Muscle of leg (tissue), 11 donors: ENCODE results near the gene CDX2. TPM values are rescaled to one million over a fixed set of nuclear protein-coding genes. Genes with fewer than 3 reads are reported as not detected.
"Not testable (repeated sequence)": the region's sequence is repeated elsewhere in the genome, so short reads cannot be mapped to it uniquely, and the experiment has no call there.

Experiments used
- DNase-seq: peaks from one replicate; pipeline ENCODE4 v3.0.0; 2013
- H3K27ac ChIP-seq: one replicate; pipeline ENCODE4 v1.5.1; 2013; ENCODE audit warnings: mild to moderate bottlenecking, low read length, control low read depth
- H3K27me3 ChIP-seq: one replicate; pipeline ENCODE4 v1.6.1; 2013; ENCODE audit warnings: low read length; ENCODE audit not compliant: control insufficient read depth, insufficient read depth
- H3K36me3 ChIP-seq: one replicate; pipeline ENCODE4 v1.6.1; 2013; ENCODE audit warnings: low read length; ENCODE audit not compliant: control insufficient read depth, insufficient read depth
- H3K4me1 ChIP-seq: one replicate; pipeline ENCODE4 v1.6.1; 2013; ENCODE audit warnings: low read length; ENCODE audit not compliant: control insufficient read depth, insufficient read depth
- H3K4me3 ChIP-seq: one replicate; pipeline ENCODE4 v1.5.1; 2013; ENCODE audit warnings: low read length, control low read depth
- H3K9me3 ChIP-seq: replicated peaks from 2 replicates; pipeline ENCODE4 v1.6.1; 2013; ENCODE audit warnings: low read depth, low read length; ENCODE audit not compliant: control insufficient read depth
- WGBS: methylation state at CpG from one replicate; pipeline ENCODE4 v1.1.5; 2013; ENCODE audit warnings: missing lambda C conversion rate; ENCODE audit not compliant: insufficient coverage; 5-methylcytosine and 5-hydroxymethylcytosine counted together
- polyA plus RNA-seq, 8 donors: library from polyadenylated mRNA; unstranded; fragments of 120-200 nt; gene quantifications; one replicate each; pipeline versions ENCODE4 v1.2.1 to v1.2.3, GENCODE V29; 2013; ENCODE audit warnings: inconsistent platforms in 1 of 8, low replicate concordance in 1 of 8; ENCODE audit not compliant: insufficient read length in 8 of 8, insufficient read depth in 1 of 8
- total RNA-seq: library from RNA; stranded (reverse); fragments of 120-200 nt; gene quantifications from one replicate; pipeline ENCODE4 v1.2.4, GENCODE V29; 2013

CDX2 gene
- total and polyA plus RNA-seq, 9 donors, result 0.98 to 5.3 TPM; not detected in 7

GRCh38 chr13:27964206-27964605 is 4.9 kb downstream of the CDX2 start:
- not testable (repeated sequence) for H3K4me3 ChIP-seq, H3K36me3 ChIP-seq, H3K27ac ChIP-seq, DNase-seq, H3K9me3 ChIP-seq
- H3K27me3 ChIP-seq, result peaks cover 98% of the 10 kb centered on the region
- peaks cover 13% of the 10 kb centered on the region for H3K4me1 ChIP-seq
- 55% methylated on average over 10 of the region's 13 CpGs for WGBS

GRCh38 chr13:27963491-27963890 is 5.6 kb downstream of the CDX2 start:
- DNase-seq, result no peak
- Histone ChIP-seq H3K27me3 (peaks cover 97% of the 10 kb centered on the region), H3K9me3 (no peaks in the 10 kb centered on the region), H3K36me3 (no peaks in the 10 kb centered on the region), H3K4me1 (peaks cover 13% of the 10 kb centered on the region), H3K4me3 (no peak overlapping the region), H3K27ac (no peak overlapping the region)
- 50% methylated on average over 1 of the region's 3 CpGs for WGBS

GRCh38 chr13:27962982-27963381 is 6.1 kb downstream of the CDX2 start:
- H3K9me3 ChIP-seq, result no peaks in the 10 kb centered on the region
- peaks cover 13% of the 10 kb centered on the region for H3K4me1 ChIP-seq
- WGBS, result 23% methylated on average over 5 of the region's 9 CpGs
- no peak for DNase-seq
- no peak overlapping the region for H3K27ac ChIP-seq
- no peak overlapping the region for H3K4me3 ChIP-seq
- peaks cover 97% of the 10 kb centered on the region for H3K27me3 ChIP-seq
- H3K36me3 ChIP-seq, result no peaks in the 10 kb centered on the region

DNA sequence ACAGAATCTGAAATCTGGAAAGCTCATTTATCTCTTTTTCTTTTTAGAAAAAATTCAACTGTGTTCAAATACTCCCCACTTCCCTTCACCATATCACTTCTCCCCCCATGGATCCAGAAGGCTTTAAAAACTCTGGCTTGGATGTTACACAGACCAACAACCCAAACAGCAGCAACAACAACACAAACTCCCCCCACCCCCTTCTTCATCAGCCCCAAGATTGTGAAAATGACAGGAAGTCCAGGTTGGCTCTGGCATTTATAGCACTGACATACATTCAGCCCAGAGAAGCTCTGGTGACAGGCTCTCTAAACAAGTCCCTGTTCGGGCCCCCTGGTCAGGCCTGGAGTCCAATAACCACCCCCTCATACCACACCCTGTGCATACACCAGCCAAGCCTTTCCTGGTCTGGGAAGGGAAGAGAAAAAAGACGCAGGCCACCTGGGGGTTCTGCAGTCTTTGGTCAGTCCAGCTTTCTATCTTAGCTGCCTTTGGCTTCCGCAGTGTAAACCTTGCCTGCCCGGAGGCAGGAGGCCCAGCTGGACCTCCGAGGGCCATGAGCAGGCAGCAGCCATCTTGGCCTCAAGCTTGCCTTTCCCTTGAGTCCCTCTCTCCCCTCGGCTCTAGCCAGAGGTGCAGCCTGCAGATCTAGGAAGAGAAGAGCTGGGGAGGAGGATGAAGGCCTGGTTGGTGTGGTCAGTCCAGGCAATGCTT is 6.8 kb downstream of the CDX2 start:
- Histone ChIP-seq H3K4me1 (peaks cover 13% of the 10 kb centered on the region), H3K9me3 (no peaks in the 10 kb centered on the region), H3K4me3 (no peak overlapping the region), H3K36me3 (no peaks in the 10 kb centered on the region), H3K27me3 (peaks cover 94% of the 10 kb centered on the region), H3K27ac (no peak overlapping the region)
- 18% methylated on average over 3 of the region's 6 CpGs for whole genome bisulfite sequencing
- no peak for DNase-seq

GRCh38 chr13:27961227-27962085 is 7.7 kb downstream of the CDX2 start:
- Histone ChIP-seq H3K36me3 (no peaks in the 10 kb centered on the region), H3K9me3 (no peaks in the 10 kb centered on the region), H3K4me1 (peaks cover 13% of the 10 kb centered on the region), H3K27me3 (peaks cover 91% of the 10 kb centered on the region), H3K4me3 (peak overlapping the region; percentile 17), H3K27ac (no peak overlapping the region)
- WGBS, result under 1% methylated on average over 16 of the region's 25 CpGs
- DNase-seq, result no peak

GRCh38 chr13:27960362-27961226 is 8.5 kb downstream of the CDX2 start:
- peak overlapping the region; percentile 17 for H3K4me3 ChIP-seq
- DNase-seq, result peak; percentile 44
- H3K27me3 ChIP-seq, result peaks cover 88% of the 10 kb centered on the region
- H3K36me3 ChIP-seq, result no peaks in the 10 kb centered on the region
- under 1% methylated on average over 56 of the region's 73 CpGs for WGBS
- no peak overlapping the region for H3K27ac ChIP-seq
- peaks cover 13% of the 10 kb centered on the region for H3K4me1 ChIP-seq
- H3K9me3 ChIP-seq, result no peaks in the 10 kb centered on the region

DNA sequence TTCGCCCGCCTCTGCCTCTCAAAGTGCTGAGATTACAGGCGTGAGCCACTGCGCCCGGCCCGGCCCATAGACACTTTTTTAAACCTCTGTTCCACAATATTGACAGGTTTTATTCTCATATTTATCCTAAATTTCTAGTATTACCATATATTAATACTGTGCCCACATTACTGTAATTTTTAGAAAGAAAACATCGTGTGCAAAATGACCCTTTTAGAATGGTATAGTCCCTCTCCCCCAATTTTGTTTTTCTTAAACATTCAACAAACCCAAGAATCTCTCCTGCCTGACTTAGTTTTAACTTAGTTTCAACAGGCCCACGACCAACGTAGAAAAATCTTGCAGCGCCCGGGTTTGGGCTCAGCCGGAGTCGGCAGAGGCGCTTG is 9.1 kb downstream of the CDX2 start:
- H3K36me3 ChIP-seq, result no peaks in the 10 kb centered on the region
- peaks cover 13% of the 10 kb centered on the region for H3K4me1 ChIP-seq
- H3K27me3 ChIP-seq, result peaks cover 83% of the 10 kb centered on the region
- no peaks in the 10 kb centered on the region for H3K9me3 ChIP-seq
- no peak for DNase-seq
- no peak overlapping the region for H3K27ac ChIP-seq
- H3K4me3 ChIP-seq, result no peak overlapping the region
- WGBS, result 2% methylated on average over 7 of the region's 14 CpGs

- H3K9me3 ChIP-seq, result no peaks in the 10 kb centered on the region
- no CpG with 5 or more reads among the region's 5 CpGs for WGBS
- peaks cover 20% of the 10 kb centered on the region for H3K4me1 ChIP-seq
- no peak for DNase-seq
- H3K4me3 ChIP-seq, result no peak overlapping the region
- H3K27ac ChIP-seq, result no peak overlapping the region
- H3K36me3 ChIP-seq, result no peaks in the 10 kb centered on the region
- H3K27me3 ChIP-seq, result peaks cover 74% of the 10 kb centered on the region
Observed at GRCh38 chr13:27956576-27957300, 12.4 kb downstream of the CDX2 start.

GRCh38 chr13:27955014-27955591 is 14.0 kb downstream of the CDX2 start:
- Histone ChIP-seq H3K27ac (no peak overlapping the region), H3K4me3 (no peak overlapping the region), H3K4me1 (peaks cover 8% of the 10 kb centered on the region), H3K27me3 (peaks cover 64% of the 10 kb centered on the region), H3K36me3 (no peaks in the 10 kb centered on the region), H3K9me3 (no peaks in the 10 kb centered on the region)
- no peak for DNase-seq
- WGBS, result no CpG with 5 or more reads among the region's 11 CpGs
